ENCODE data around the gene CEBPG. TPM values are rescaled to one million over a fixed set of nuclear protein-coding genes. Genes with fewer than 3 reads are reported as not detected.

Gene CEBPG
- total RNA-seq, 3 donors from 2014 or later, result 47.8 to 68.5 (median 58.2) TPM

DNA sequence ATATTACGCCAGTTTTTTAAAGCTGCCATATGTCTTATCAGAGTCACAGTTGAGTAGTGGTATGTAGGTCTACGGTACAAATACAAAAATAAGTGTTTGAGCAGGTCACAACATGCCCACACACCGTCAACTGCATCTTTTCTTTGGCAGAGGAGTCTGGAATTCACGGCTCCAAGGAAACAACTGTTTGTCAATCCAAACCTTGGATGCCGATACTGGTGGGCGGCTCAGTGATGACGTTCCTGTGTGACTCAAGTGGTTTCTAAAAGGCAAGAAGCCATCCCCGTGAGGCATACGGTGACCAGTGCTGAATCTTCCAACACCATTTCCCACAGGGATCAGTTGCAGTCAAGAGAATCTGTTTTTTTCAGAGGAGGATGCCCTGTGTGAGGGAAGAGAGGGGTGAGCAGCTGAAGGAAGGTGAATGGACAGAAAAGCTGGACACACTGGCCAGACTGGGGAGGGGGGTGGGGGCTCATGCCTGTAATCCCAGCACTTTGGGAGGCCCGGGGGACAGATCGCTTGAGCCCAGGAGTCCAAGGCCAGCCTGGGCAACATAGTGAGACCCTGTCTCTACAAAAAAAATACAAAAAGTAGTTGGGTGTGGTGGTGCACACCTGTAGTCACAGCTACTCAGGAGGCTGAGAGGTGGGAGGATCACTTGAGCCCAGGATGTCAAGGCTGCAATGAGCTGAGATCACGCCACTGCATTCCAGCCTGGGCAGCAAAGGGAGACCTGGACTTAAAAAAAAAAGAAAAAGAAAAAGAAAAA, 22.8 kb upstream of the CEBPG start:
- Histone ChIP-seq H3K9me3 (peaks cover 2% of the 10 kb centered on the region), H3K36me3 (ENCODE audit: low read depth) (no peaks in the 10 kb centered on the region), H3K4me3 (no peak overlapping the region), H3K4me1 (ENCODE audit: low read depth) (no peaks in the 10 kb centered on the region)
- DNase-seq, result no peak
- intact Hi-C loops (cut with DNase I, micrococcal nuclease), result no loop called here
- TF ChIP-seq, protein P1, sequence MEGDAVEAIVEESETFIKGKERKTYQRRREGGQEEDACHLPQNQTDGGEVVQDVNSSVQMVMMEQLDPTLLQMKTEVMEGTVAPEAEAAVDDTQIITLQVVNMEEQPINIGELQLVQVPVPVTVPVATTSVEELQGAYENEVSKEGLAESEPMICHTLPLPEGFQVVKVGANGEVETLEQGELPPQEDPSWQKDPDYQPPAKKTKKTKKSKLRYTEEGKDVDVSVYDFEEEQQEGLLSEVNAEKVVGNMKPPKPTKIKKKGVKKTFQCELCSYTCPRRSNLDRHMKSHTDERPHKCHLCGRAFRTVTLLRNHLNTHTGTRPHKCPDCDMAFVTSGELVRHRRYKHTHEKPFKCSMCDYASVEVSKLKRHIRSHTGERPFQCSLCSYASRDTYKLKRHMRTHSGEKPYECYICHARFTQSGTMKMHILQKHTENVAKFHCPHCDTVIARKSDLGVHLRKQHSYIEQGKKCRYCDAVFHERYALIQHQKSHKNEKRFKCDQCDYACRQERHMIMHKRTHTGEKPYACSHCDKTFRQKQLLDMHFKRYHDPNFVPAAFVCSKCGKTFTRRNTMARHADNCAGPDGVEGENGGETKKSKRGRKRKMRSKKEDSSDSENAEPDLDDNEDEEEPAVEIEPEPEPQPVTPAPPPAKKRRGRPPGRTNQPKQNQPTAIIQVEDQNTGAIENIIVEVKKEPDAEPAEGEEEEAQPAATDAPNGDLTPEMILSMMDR (IDR thresholded peaks at IDR 0.05), result no peak
- no peak for ATAC-seq

DNA sequence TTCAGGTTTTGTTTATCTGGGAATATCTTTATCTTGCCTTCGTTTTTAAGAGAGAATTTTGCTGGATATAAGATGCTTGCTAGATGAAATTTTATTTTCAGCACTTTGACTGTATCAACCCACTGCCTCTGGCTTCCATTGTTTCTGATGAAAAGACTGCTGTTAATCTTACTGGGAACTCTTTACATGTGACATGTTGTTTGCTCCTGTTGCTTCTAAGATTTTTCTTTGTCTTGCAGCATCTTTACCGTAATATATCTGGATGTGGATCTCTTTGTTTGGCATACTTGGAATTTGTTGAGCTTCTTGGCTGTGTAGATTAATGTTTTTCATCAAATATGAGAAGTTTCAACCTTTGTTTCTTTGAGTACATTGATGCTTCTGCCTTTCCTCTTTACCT, 18.0 kb upstream of the CEBPG start:
- Histone ChIP-seq H3K4me1 (ENCODE audit: low read depth) (no peaks in the 10 kb centered on the region), H3K36me3 (ENCODE audit: low read depth) (no peaks in the 10 kb centered on the region), H3K9me3 (peaks cover 2% of the 10 kb centered on the region), H3K4me3 (no peak overlapping the region)
- no peak for ATAC-seq
- no peak for DNase-seq
- intact Hi-C loops (cut with DNase I, micrococcal nuclease), result no loop called here
- TF ChIP-seq, protein P1 (IDR thresholded peaks at IDR 0.05), result no peak

DNA sequence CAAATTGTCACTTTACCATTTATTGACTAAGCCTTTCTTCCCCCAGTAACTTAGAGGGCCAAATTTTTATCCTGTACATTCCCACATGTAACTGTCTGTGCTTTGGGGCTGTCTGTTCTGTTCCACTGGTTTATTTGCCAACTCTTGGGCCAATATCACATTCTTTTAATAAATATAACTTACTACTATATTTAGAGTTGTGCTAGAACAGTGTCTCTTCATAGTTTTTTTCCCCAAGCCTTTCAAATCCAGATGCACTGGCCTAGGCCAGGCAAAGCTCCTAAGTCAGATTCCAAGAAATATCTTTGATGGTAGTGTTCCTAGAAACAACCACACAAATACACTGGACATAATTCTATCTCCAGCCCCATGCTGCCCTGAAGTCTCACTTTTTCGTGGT, 16.0 kb upstream of the CEBPG start:
- no peak overlapping the region for H3K4me3 ChIP-seq
- H3K9me3 ChIP-seq, result peaks cover 2% of the 10 kb centered on the region
- no peak for ATAC-seq
- no peak for DNase-seq
- no peaks in the 10 kb centered on the region for H3K36me3 ChIP-seq (ENCODE audit: low read depth)
- TF ChIP-seq, protein P1 (IDR thresholded peaks at IDR 0.05), result no peak
- intact Hi-C loops (cut with DNase I, micrococcal nuclease), result no loop called here
- no peaks in the 10 kb centered on the region for H3K4me1 ChIP-seq (ENCODE audit: low read depth)

GRCh38 chr19:33358408-33358807, 15.1 kb upstream of the CEBPG start:
- DNase-seq (no peak), ATAC-seq (no peak)
- H3K36me3 ChIP-seq (ENCODE audit: low read depth), result no peaks in the 10 kb centered on the region
- H3K9me3 ChIP-seq, result peaks cover 2% of the 10 kb centered on the region
- intact Hi-C loops (cut with DNase I, micrococcal nuclease), result no loop called here
- TF ChIP-seq, protein P1 (IDR thresholded peaks at IDR 0.05), result no peak
- H3K4me1 ChIP-seq (ENCODE audit: low read depth), result no peaks in the 10 kb centered on the region
- H3K4me3 ChIP-seq, result no peak overlapping the region

GRCh38 chr19:33359581-33359980, 13.9 kb upstream of the CEBPG start:
- DNase-seq (no peak), ATAC-seq (no peak)
- Histone ChIP-seq H3K9me3 (peaks cover 2% of the 10 kb centered on the region), H3K4me1 (ENCODE audit: low read depth) (no peaks in the 10 kb centered on the region), H3K36me3 (ENCODE audit: low read depth) (no peaks in the 10 kb centered on the region), H3K4me3 (no peak overlapping the region)
- intact Hi-C loops (cut with DNase I, micrococcal nuclease), result no loop called here
- TF ChIP-seq, protein P1 (IDR thresholded peaks at IDR 0.05), result no peak

All from mucosa of descending colon (tissue), 3 donors.